Measurements from ENCODE around the gene MAS1L.

- TF ChIP-seq POLR2A (IDR thresholded peaks at IDR 0.05) = no peak
- no peak for TF ChIP-seq CTCF (IDR thresholded peaks at IDR 0.05)
Observed at GRCh38 chr6:29487660-29488059, at the start of gene MAS1L.

All from vagina (tissue), 2 donors.